ENCODE data around the gene SNRPD2. TPM values are rescaled to one million over a fixed set of nuclear protein-coding genes. Genes with fewer than 3 reads are reported as not detected.

Gene SNRPD2
- total RNA-seq, 3 donors from 2014 or later (not counting 1 experiment from before 2014, with no cell fraction given), result 212 to 252 (median 241) TPM

DNA sequence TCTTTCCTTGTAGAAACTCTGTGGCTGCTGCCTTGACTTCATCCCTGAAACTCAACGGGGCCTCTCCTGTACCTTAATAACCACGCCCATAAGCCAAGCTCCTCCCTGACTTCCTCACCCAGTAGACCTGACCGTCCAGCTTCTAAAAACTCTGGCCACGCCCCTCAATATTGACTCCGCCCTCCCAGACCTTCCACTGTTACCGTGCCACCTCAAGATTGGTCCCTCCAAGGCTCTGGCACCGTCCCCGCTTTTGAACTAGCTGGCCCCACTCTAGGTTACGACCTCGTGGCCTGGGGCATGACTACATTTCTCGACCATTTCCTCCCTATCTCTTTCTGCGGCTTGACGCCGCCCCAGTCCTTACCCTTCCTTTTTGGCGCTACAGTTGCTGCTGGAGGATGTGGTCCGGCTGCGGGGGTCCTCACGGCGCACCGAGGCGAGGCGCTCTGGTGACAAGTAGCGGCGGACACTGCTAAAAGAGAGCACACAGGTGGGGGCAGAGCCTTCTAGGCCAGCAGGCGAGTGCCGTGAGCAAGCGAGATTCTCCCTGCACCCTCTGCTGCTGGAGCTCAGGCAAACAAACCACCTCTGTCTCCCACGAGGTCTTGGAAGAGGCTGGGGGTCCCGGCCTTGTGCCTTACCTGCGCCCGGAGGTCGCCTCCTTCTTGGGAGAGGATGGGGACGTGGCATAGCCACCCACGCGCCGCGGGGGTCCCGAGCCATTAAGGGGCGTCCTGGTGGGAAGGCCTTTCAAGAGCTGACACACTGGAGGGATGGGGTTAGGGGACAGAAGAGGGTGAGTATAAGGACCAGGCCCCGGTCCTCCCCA, 50.3 kb downstream of the SNRPD2 start:
- Histone ChIP-seq H3K27me3 (ENCODE audit: control insufficient read depth, insufficient read depth, low read length) (no peaks in the 10 kb centered on the region), H3K27ac (ENCODE audit: low read length) (peak overlapping the region; percentile 98), H3K36me3 (ENCODE audit: control insufficient read depth, insufficient read depth, low read length) (no peaks in the 10 kb centered on the region), H3K4me3 (ENCODE audit: low read length) (peak overlapping the region; percentile 39), H3K4me1 (ENCODE audit: control insufficient read depth, insufficient read depth, low read length) (peaks cover 74% of the 10 kb centered on the region), H3K9me3 (ENCODE audit: control insufficient read depth, insufficient read depth, low read length) (no peaks in the 10 kb centered on the region)
- Mint-ChIP-seq H3K36me3 (no peaks in the 10 kb centered on the region), H3K4me3 (peak overlapping the region; percentile 83), H3K9me3 (peaks cover 0 to 4% of the 10 kb centered on the region in 2 donors), H3K27ac (peak overlapping the region; percentile 91 to 96), H3K27me3 (ENCODE audit: low read depth in 2 of 2) (no peaks in the 10 kb centered on the region), H3K4me1 (peaks cover 46 to 73% of the 10 kb centered on the region in 2 donors)
- TF ChIP-seq, protein P1, sequence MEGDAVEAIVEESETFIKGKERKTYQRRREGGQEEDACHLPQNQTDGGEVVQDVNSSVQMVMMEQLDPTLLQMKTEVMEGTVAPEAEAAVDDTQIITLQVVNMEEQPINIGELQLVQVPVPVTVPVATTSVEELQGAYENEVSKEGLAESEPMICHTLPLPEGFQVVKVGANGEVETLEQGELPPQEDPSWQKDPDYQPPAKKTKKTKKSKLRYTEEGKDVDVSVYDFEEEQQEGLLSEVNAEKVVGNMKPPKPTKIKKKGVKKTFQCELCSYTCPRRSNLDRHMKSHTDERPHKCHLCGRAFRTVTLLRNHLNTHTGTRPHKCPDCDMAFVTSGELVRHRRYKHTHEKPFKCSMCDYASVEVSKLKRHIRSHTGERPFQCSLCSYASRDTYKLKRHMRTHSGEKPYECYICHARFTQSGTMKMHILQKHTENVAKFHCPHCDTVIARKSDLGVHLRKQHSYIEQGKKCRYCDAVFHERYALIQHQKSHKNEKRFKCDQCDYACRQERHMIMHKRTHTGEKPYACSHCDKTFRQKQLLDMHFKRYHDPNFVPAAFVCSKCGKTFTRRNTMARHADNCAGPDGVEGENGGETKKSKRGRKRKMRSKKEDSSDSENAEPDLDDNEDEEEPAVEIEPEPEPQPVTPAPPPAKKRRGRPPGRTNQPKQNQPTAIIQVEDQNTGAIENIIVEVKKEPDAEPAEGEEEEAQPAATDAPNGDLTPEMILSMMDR (IDR thresholded peaks at IDR 0.05), result no peak
- WGBS (ENCODE audit: insufficient coverage), result under 1% methylated on average over 39 of the region's 40 CpGs
- intact Hi-C loops (cut with micrococcal nuclease), result loop anchor here (1.0 to 10.0 kb wide), 6 partner anchors 51 to 237 kb away; partner anchors contain the start of genes OPA3, POLR1G, PPP1R13L and QPCTL
- ATAC-seq (peak; percentile 46 to 77 (median 50)), DNase-seq (peak; percentile 78 to 82)

DNA sequence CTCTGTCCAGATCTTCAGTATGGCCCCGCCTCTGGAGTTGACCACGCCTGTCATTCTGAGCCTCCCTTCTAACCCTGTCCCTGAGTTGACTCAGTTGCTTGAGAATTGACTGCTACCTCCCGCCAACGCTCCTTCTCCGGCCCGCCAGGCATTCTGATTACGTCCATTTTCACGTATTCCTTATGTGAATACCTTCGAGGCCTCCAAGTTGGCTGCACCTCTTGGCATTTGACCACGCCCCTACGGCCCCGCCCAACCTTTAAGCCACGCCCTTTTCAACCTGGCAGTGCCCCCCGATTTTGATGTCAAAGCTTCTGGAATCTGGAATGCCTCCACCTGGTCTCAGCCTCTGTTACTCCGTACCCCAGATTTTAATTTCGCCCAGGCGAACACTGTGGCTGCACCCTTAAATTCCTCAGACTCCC, 50.9 kb downstream of the SNRPD2 start:
- peak in 1 of 2 donors; percentile 48 for DNase-seq
- Mint-ChIP-seq H3K9me3 (peaks cover 0 to 4% of the 10 kb centered on the region in 2 donors), H3K27me3 (ENCODE audit: low read depth in 2 of 2) (no peaks in the 10 kb centered on the region), H3K4me3 (peak overlapping the region; percentile 83), H3K27ac (peak overlapping the region; percentile 91 to 96), H3K4me1 (peaks cover 40 to 67% of the 10 kb centered on the region in 2 donors), H3K36me3 (no peaks in the 10 kb centered on the region)
- Histone ChIP-seq H3K27me3 (ENCODE audit: control insufficient read depth, insufficient read depth, low read length) (no peaks in the 10 kb centered on the region), H3K9me3 (ENCODE audit: control insufficient read depth, insufficient read depth, low read length) (no peaks in the 10 kb centered on the region), H3K4me3 (ENCODE audit: low read length) (peak overlapping the region; percentile 39), H3K36me3 (ENCODE audit: control insufficient read depth, insufficient read depth, low read length) (no peaks in the 10 kb centered on the region), H3K27ac (ENCODE audit: low read length) (peak overlapping the region; percentile 98), H3K4me1 (ENCODE audit: control insufficient read depth, insufficient read depth, low read length) (peaks cover 68% of the 10 kb centered on the region)
- no peak for ATAC-seq
- intact Hi-C loops (cut with micrococcal nuclease), result loop anchor here (1.0 to 10.0 kb wide), 3 partner anchors 134 to 236 kb away; partner anchors contain the start of genes POLR1G, PPP1R13L and VASP
- TF ChIP-seq, protein P1 (IDR thresholded peaks at IDR 0.05), result no peak
- 59% methylated on average over 17 of the region's 17 CpGs for WGBS (ENCODE audit: insufficient coverage)

DNA sequence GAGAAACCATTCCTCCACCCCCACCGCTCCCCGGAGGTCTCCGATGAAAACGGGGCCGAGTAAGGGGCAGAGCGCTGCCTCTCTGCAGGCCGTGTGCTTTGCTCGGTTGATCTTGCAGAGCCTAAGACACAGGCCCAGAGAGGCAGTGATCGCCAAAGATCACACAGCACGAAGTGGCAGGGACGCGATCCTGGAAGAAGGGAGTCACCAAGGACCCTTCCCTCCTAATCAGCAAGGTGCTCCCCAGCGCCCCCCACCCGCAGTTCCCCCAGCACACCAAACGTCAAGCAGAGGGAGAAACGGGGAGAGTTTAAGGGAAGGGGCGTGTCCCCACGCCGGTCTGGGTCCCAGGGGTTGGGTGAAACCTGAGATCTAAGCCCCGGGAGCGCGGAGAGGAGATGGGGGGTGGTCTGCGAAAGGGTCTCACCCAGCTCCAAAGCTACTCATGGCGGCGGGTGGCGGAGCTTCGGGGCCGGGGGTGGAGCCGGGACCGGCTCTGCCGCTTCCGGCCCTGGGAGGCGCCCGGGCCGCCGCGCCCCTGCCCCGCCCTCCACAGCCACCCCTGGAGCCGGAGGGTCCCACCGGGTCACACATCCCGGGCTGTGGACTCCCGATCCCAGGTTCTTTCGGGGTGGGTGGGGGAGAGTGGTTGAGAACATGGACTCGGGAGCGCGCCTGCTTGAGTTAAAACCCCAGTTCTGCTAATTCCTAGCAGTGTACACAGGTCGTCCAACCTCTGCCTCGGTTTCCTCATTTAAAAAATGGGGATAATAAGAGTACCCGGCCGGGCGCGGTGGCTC, 52.6 kb downstream of the SNRPD2 start, which contains the start of gene EML2:
Gene EML2, minus strand, starts transcription at position 468 of the 800 bp plus-strand sequence. Its CDS starts 21 bp downstream, at position 447.
- DNase-seq, result peak; percentile 50 to 70
- no peaks in the 10 kb centered on the region for H3K36me3 Mint-ChIP-seq
- TF ChIP-seq, protein P1 (IDR thresholded peaks at IDR 0.05), result no peak
- no peaks in the 10 kb centered on the region for H3K27me3 ChIP-seq (ENCODE audit: control insufficient read depth, insufficient read depth, low read length)
- peaks cover 0 to 4% of the 10 kb centered on the region in 2 donors for H3K9me3 Mint-ChIP-seq
- H3K9me3 ChIP-seq (ENCODE audit: control insufficient read depth, insufficient read depth, low read length), result no peaks in the 10 kb centered on the region
- no peak for ATAC-seq
- H3K27me3 Mint-ChIP-seq (ENCODE audit: low read depth in 2 of 2), result no peaks in the 10 kb centered on the region
- H3K4me3 ChIP-seq (ENCODE audit: low read length), result peak within 1 kb of the TSS; percentile 73
- WGBS (ENCODE audit: insufficient coverage), result 2% methylated on average over 50 of the region's 52 CpGs
- H3K27ac ChIP-seq (ENCODE audit: low read length), result peak within 1 kb of the TSS; percentile 98
- H3K4me1 ChIP-seq (ENCODE audit: control insufficient read depth, insufficient read depth, low read length), result peaks cover 57% of the 10 kb centered on the region
- no peaks in the 10 kb centered on the region for H3K36me3 ChIP-seq (ENCODE audit: control insufficient read depth, insufficient read depth, low read length)
- peak within 1 kb of the TSS; percentile 91 to 96 for H3K27ac Mint-ChIP-seq
- intact Hi-C loops (cut with micrococcal nuclease), result no loop called here
- peaks cover 38 to 54% of the 10 kb centered on the region in 2 donors for H3K4me1 Mint-ChIP-seq
- peak within 1 kb of the TSS; percentile 83 for H3K4me3 Mint-ChIP-seq
